Activated naive CD4-positive, alpha-beta T cell treated with anti-CD3 and anti-CD28 coated beads, Interleukin-2, amount 50 U/mL, for 24 hours (primary cell): ENCODE measurements around the gene ANGPTL2.

Experiments
- H3K27ac Mint-ChIP-seq: one replicate; pipeline ENCODE4 v1.8.0; 2021; ENCODE audit warnings: mild to moderate bottlenecking, mixed read lengths
- H3K27me3 Mint-ChIP-seq: one replicate; pipeline ENCODE4 v1.8.0; 2021; ENCODE audit warnings: mixed read lengths
- H3K36me3 Mint-ChIP-seq: one replicate; pipeline ENCODE4 v1.8.0; 2021; ENCODE audit warnings: mixed read lengths
- H3K4me1 Mint-ChIP-seq: one replicate; pipeline ENCODE4 v1.8.0; 2021; ENCODE audit warnings: mixed read lengths
- H3K4me3 Mint-ChIP-seq: one replicate; pipeline ENCODE4 v1.8.0; 2021; ENCODE audit warnings: mild to moderate bottlenecking, mixed read lengths
- H3K9me3 Mint-ChIP-seq: one replicate; pipeline ENCODE4 v1.8.0; 2021; ENCODE audit warnings: mixed read lengths

The ANGPTL2 gene

DNA sequence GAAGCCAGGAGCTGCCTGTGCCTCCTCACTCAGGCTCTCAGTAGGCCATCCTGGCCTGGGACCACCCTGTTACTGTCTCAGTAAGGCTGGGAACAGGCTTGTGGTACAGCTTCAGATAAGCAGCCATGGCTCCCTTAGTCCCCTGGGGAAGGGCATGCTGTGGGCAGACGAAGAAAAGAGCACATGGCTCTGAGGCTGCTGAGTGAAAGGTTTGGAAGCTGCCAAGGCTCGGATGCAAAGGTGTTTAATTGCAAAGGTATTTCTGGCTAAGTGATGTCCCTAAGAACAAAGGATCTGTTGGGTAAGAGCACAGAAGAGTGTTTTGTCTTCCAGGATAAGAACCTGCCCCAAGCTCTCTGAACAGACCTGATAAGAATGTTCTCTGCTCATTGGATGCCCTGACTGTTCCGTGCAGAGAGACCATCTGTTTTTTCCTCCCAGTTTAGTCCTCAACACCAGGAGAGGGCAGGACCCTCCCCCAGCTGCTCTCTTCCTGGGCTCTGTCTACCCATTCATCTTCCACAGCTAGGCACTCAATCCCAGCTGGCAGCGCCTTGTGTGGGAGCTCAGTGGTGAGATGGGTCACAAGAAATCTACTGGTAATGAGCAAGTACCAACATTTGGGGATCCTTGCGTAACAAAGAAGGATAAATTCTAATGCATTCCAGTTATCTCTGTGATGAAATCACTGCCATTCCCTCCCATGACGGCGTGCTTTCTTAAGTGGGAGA is 17.7 kb downstream of the ANGPTL2 start:
- Mint-ChIP-seq H3K36me3 (no peaks in the 10 kb centered on the region), H3K4me3 (no peak overlapping the region), H3K9me3 (no peaks in the 10 kb centered on the region), H3K27ac (no peak overlapping the region), H3K4me1 (no peaks in the 10 kb centered on the region), H3K27me3 (no peaks in the 10 kb centered on the region)

DNA sequence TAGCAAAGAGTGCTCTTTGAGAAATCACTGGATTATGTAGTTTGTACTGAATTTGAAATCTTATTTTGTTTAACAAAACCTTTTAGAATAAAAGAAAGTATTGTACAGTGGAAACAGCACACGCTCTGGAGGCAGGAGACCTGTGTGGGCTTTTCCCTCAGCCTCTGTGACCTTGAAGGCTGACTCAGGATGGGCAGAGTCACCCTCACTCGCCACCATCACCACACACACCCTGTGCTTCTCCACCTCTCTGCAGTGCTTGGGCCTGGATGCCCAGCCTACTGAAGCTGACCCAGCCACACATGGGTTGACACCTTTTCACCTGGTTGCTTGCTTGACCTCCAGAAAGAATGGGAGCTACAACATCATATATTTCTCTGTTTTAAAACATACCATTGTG is 19.6 kb downstream of the ANGPTL2 start:
- Mint-ChIP-seq H3K27ac (no peak overlapping the region), H3K36me3 (no peaks in the 10 kb centered on the region), H3K4me3 (no peak overlapping the region), H3K27me3 (no peaks in the 10 kb centered on the region), H3K4me1 (no peaks in the 10 kb centered on the region), H3K9me3 (no peaks in the 10 kb centered on the region)

GRCh38 chr9:127102176-127102575 is 20.3 kb downstream of the ANGPTL2 start:
- Mint-ChIP-seq H3K36me3 (no peaks in the 10 kb centered on the region), H3K9me3 (no peaks in the 10 kb centered on the region), H3K4me1 (no peaks in the 10 kb centered on the region), H3K27ac (no peak overlapping the region), H3K4me3 (no peak overlapping the region), H3K27me3 (no peaks in the 10 kb centered on the region)

- Mint-ChIP-seq H3K9me3 (no peaks in the 10 kb centered on the region), H3K36me3 (no peaks in the 10 kb centered on the region), H3K27ac (no peak overlapping the region), H3K27me3 (no peaks in the 10 kb centered on the region), H3K4me1 (no peaks in the 10 kb centered on the region), H3K4me3 (no peak overlapping the region)
Observed at GRCh38 chr9:127099664-127100063, 22.8 kb downstream of the ANGPTL2 start.

DNA sequence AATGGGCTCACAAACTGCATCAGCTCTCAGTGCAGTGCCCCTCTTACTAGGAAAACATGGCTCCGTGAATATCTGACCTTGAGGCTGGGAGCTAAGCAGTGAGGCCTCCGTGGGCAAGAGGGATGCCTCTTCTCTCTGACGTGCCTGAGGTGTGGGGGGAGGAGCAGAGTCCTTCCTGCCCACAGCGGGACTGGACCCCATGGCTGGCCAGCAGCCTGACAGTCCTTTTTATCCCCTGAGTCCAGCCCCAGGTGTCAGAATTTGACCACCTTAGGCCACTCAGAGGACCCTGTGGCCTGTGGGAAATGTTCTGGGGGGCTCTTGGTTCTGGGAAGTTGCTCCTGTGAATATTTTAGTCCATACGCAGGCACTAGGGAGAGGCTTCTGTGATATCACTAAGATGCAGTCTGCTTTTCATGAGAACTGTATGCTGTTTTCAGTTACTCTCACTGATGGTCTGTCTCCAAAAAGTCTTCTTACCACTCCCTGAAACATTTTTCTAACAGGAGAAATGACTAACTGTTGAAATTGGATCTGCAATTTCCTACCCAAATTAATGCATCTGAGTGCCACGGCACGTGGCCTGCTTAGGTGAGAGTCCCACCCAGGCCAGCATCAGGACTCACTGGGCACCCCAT is 23.4 kb downstream of the ANGPTL2 start:
- no peak overlapping the region for H3K4me3 Mint-ChIP-seq
- H3K36me3 Mint-ChIP-seq, result no peaks in the 10 kb centered on the region
- H3K27me3 Mint-ChIP-seq, result no peaks in the 10 kb centered on the region
- no peaks in the 10 kb centered on the region for H3K4me1 Mint-ChIP-seq
- H3K27ac Mint-ChIP-seq, result no peak overlapping the region
- no peaks in the 10 kb centered on the region for H3K9me3 Mint-ChIP-seq

DNA sequence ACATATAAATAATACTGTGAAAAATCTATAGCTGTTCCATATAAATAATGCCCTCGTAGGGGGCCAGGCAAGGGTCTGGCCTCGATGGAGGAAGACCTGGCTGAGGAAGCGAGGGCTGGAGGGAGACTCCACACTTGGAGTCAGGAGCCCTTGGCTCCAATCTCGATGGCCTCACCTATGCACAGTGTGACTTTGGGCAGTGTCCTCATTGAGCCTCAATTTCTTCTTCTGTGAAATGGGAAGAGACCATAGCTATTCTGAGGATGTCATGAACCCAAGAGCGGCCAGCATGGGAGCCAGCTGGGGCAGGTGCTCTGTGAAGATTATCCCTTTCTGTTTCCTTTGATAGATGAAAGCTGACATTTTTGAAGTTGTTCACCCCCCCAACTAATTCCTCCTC is 24.8 kb downstream of the ANGPTL2 start:
- Mint-ChIP-seq H3K4me3 (no peak overlapping the region), H3K27me3 (no peaks in the 10 kb centered on the region), H3K4me1 (no peaks in the 10 kb centered on the region), H3K27ac (no peak overlapping the region), H3K36me3 (no peaks in the 10 kb centered on the region), H3K9me3 (no peaks in the 10 kb centered on the region)

- Mint-ChIP-seq H3K36me3 (no peaks in the 10 kb centered on the region), H3K4me1 (no peaks in the 10 kb centered on the region), H3K27ac (no peak overlapping the region), H3K4me3 (no peak overlapping the region), H3K9me3 (no peaks in the 10 kb centered on the region), H3K27me3 (no peaks in the 10 kb centered on the region)
Observed at GRCh38 chr9:127096208-127096607, 26.2 kb downstream of the ANGPTL2 start.

DNA sequence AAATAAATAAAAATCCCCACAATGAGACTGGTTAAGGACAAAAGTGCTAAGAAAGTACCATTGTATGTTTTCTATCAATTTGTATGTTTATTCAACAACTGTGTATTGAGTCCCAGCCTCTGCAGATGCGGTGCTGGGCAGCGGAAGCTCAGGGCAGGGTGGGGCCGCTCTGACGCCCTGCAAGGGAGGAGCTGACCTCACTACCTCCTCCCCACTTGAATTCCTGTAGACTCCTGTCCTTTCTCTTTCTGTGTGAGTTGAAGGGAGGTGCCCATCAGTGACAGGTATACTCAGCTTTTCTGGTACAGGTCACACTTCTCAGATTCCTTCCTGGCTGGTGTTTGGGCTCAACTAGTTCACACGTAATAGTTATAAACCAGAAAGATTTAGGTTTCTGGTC is 27.0 kb downstream of the ANGPTL2 start:
- H3K27ac Mint-ChIP-seq, result no peak overlapping the region
- H3K4me3 Mint-ChIP-seq, result no peak overlapping the region
- H3K36me3 Mint-ChIP-seq, result no peaks in the 10 kb centered on the region
- H3K4me1 Mint-ChIP-seq, result no peaks in the 10 kb centered on the region
- no peaks in the 10 kb centered on the region for H3K9me3 Mint-ChIP-seq
- no peaks in the 10 kb centered on the region for H3K27me3 Mint-ChIP-seq

- Mint-ChIP-seq H3K27me3 (no peaks in the 10 kb centered on the region), H3K36me3 (peaks cover 1% of the 10 kb centered on the region), H3K9me3 (no peaks in the 10 kb centered on the region), H3K27ac (no peak overlapping the region), H3K4me1 (no peaks in the 10 kb centered on the region), H3K4me3 (no peak overlapping the region)
Observed at GRCh38 chr9:127093319-127094020, 29.0 kb downstream of the ANGPTL2 start.

DNA sequence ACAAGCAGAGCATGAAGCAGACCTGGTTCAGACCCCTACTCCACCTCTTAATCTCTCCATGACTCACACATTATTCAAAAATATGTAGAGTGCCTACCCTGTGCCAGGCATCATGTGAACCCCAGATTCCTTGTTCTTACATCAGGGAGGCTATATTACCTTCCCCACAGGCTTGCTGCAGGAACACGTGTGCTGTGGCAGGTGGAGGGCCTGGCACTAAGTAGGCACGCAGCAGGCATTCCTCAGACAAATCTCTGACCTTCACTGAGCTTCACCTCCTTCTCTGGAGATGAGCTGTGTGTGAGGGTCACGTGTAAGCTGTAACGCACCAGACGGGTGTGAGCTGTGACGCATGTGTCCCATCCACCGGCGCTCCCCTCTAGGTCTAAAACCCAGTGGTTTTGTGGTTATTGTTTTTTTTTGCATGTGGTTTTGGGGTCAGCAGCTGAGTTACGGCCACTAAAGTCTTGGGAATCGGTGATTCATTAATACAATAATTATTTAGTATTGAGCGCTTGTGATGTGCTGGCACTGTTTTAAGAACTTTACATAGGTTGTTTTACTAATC is 30.3 kb downstream of the ANGPTL2 start:
- Mint-ChIP-seq H3K27me3 (no peaks in the 10 kb centered on the region), H3K4me1 (no peaks in the 10 kb centered on the region), H3K4me3 (no peak overlapping the region), H3K27ac (no peak overlapping the region), H3K36me3 (peaks cover 2% of the 10 kb centered on the region), H3K9me3 (no peaks in the 10 kb centered on the region)

GRCh38 chr9:127091526-127091925 is 30.9 kb downstream of the ANGPTL2 start:
- Mint-ChIP-seq H3K27ac (no peak overlapping the region), H3K36me3 (peaks cover 4% of the 10 kb centered on the region), H3K4me1 (no peaks in the 10 kb centered on the region), H3K4me3 (no peak overlapping the region), H3K27me3 (no peaks in the 10 kb centered on the region), H3K9me3 (no peaks in the 10 kb centered on the region)

GRCh38 chr9:127090341-127090985 is 32.0 kb downstream of the ANGPTL2 start:
- no peaks in the 10 kb centered on the region for H3K27me3 Mint-ChIP-seq
- peaks cover 4% of the 10 kb centered on the region for H3K36me3 Mint-ChIP-seq
- no peaks in the 10 kb centered on the region for H3K9me3 Mint-ChIP-seq
- H3K27ac Mint-ChIP-seq, result no peak overlapping the region
- H3K4me3 Mint-ChIP-seq, result no peak overlapping the region
- peaks cover 1% of the 10 kb centered on the region for H3K4me1 Mint-ChIP-seq

DNA sequence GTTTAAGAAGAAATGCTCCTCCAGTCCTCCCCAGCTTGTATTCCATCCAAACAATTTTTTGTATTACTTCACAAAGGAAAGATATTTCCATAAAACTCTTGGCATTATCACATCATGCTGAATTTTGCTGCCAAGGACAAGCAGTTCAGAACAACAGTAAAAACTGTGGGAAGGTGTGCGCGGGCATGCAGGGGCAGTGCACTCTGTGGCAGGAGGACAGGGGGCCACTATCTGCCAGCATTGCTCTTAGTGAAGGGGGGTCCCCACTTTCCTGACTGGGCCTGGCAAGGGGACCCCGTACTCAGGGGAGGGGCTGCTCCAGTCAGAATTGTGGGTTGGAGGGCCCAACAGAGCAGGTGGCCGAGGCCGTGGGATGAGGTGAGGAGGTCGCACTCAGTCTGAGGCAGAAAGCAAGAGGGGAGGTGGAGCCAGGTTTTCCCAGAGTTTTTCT is 32.8 kb downstream of the ANGPTL2 start:
- Mint-ChIP-seq H3K4me3 (no peak overlapping the region), H3K36me3 (peaks cover 4% of the 10 kb centered on the region), H3K27ac (no peak overlapping the region), H3K4me1 (peaks cover 8% of the 10 kb centered on the region), H3K27me3 (no peaks in the 10 kb centered on the region), H3K9me3 (no peaks in the 10 kb centered on the region)

GRCh38 chr9:127088724-127089615 is 33.5 kb downstream of the ANGPTL2 start:
- H3K4me3 Mint-ChIP-seq, result no peak overlapping the region
- no peaks in the 10 kb centered on the region for H3K9me3 Mint-ChIP-seq
- H3K36me3 Mint-ChIP-seq, result peaks cover 4% of the 10 kb centered on the region
- no peak overlapping the region for H3K27ac Mint-ChIP-seq
- H3K27me3 Mint-ChIP-seq, result no peaks in the 10 kb centered on the region
- peaks cover 12% of the 10 kb centered on the region for H3K4me1 Mint-ChIP-seq

DNA sequence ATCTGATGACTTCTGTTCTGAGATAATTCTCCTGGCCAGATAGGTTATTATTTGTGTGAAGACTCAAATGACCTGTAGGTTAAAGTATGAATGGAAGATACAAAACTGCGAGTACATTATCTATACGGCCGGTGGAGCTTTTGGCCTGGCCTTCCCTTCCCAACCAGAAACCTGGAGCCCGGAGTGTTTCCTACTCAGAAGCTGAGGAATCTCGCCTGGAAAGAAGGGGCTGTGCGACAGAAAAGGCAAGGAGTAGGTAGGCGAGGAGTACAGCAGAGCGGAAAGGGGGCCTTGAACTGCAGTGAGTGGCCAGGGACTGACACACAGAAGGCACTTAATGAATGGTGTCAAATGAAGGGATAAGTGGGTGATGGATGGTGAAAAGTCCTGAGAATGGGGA is 34.6 kb downstream of the ANGPTL2 start:
- no peaks in the 10 kb centered on the region for H3K9me3 Mint-ChIP-seq
- peaks cover 4% of the 10 kb centered on the region for H3K36me3 Mint-ChIP-seq
- peaks cover 12% of the 10 kb centered on the region for H3K4me1 Mint-ChIP-seq
- H3K27ac Mint-ChIP-seq, result no peak overlapping the region
- H3K4me3 Mint-ChIP-seq, result no peak overlapping the region
- no peaks in the 10 kb centered on the region for H3K27me3 Mint-ChIP-seq
